ENCODE results near the gene MAP2K1.

MAP2K1 gene

DNA sequence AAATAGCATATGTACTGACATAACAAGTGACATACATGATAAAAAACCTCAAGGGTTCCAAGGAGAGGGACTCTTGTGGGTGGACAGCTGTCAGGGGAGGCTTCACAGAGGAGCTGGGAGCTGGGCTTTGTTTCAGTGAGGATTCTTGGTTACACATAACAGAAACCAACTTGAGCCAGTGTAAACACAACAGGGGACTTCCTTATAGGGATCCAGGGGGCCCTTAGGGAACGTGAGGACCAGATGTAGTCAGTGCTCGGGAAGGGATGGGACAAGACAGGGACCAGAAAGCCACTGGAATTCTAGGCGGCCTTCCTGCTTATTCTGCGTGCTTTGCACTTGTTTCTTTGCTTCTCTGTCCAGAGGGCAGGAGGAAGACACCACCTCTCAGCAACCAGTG lies 75.9 kb downstream of the MAP2K1 start:
- TF ChIP-seq, protein P1, sequence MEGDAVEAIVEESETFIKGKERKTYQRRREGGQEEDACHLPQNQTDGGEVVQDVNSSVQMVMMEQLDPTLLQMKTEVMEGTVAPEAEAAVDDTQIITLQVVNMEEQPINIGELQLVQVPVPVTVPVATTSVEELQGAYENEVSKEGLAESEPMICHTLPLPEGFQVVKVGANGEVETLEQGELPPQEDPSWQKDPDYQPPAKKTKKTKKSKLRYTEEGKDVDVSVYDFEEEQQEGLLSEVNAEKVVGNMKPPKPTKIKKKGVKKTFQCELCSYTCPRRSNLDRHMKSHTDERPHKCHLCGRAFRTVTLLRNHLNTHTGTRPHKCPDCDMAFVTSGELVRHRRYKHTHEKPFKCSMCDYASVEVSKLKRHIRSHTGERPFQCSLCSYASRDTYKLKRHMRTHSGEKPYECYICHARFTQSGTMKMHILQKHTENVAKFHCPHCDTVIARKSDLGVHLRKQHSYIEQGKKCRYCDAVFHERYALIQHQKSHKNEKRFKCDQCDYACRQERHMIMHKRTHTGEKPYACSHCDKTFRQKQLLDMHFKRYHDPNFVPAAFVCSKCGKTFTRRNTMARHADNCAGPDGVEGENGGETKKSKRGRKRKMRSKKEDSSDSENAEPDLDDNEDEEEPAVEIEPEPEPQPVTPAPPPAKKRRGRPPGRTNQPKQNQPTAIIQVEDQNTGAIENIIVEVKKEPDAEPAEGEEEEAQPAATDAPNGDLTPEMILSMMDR (IDR thresholded peaks at IDR 0.05) = no peak

DNA sequence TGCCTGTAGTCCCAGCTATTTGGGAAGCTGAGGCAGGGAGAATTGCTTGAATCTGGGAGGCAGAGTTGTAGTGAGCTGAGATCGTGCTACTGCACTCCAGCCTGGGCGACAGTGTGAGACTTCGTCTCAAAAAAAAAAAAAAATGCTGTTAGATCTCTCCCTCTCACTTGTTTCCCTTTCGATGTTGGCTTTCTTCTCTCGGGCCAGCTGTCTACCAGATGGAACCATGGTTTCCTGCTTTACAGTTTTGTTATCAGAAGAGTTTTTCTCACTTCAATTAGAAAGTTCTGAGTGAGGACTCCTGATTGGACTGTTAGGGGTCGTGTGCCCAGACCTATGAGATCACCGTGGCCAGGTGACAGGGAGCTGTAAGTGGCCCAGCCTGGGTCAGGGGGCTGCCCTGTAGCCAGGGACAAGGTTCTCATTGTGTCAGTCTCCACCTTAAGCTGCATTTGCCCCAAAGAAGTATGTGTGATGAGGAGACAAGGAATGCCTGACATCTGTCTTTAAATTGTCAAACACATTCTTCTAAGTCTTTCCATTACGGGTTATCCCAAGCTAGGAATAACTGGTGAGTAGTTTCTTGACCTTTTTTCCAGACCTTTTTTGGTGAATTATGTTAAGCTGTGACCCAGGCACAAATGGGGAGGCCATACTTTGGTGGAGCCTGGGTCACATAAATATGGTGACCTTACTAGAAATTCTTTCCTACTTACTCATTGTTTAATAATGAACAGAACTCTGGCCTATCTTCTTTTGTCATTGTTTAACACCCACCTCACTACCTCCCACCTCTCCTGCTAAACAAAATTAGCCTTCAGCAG lies 85.7 kb downstream of the MAP2K1 start:
- TF ChIP-seq, protein P1 (IDR thresholded peaks at IDR 0.05) = no peak

DNA sequence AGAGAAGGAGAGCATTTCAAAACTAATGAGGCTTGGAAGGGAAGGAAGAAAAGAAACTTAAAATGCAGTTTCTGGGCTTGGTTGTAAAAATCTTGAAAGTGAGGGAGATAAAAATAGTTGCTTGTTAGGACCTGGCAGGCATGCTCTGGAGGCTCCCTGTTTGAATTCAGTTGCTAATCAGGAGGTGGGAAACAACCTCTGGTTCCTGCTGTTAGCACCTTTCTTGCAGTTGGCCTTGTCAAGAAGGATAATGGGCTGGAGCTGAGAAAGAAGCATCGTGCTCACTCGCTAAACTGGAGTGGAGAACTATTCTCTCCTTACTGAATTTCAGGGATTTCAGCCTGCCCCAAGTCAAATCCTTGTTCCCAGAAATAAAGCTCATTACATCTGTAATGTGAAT lies 87.4 kb downstream of the MAP2K1 start:
- TF ChIP-seq, protein P1 (IDR thresholded peaks at IDR 0.05) = no peak

DNA sequence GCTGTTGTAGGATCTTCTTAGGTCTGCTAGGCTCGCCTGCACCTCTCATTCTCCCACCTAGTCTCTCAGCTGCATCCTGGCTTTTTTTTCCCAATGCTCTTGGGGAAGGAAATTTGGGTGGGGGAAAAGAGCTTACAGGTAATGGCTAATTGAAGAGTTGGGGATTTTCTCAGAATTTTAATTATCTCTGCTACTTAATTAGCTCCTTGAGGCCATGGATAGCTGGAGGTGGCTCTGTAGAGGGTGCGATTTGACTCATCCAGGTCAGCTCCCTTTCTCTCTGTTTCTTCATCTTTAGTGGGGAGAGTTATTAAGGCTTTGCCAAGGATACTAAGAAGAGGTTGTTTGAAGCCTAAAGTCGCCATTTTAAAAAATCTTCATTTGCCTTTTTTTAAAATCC lies 88.3 kb downstream of the MAP2K1 start:
- TF ChIP-seq, protein P1 (IDR thresholded peaks at IDR 0.05) = no peak

DNA sequence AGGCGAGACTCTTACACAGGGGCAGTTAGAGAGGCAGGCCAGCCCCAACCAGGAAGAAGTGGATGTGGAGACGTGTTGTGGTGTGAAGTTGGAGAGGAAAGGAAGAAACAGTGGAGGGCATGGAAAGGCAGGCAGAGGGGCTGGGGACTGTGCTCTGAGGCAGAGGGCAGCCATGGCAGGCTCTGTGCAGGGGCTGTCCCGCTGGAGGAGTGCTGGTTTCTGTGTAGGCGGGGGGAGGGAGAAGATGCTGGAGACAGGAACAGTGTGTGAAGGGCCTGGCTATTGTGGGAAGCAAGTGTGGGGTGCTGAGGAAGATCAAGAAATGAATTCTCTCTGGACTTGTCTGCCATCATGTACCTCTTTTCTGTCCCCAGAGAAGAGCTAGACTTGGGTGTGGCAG lies 89.8 kb downstream of the MAP2K1 start:
- TF ChIP-seq, protein P1 (IDR thresholded peaks at IDR 0.05) = no peak

DNA sequence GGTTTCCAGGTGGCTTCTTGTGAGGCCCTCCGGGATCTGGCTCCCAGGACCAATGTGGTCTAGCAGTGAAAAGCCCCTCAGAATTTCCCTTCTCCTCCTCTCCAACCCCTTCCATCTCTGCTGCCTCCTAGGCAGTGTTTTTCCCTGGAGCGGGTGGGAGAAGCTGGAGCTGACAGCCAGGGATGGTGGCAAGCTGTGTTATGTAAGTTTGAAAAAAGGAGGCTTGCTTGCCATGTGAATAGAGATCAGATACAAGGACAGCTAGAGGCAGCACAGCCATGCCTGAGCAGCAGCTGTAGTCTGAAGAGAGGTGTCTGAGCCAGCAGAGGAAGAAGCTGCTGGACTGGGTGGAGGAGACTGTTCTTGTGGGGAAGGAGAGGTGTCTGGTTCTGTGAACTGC lies 90.3 kb downstream of the MAP2K1 start:
- TF ChIP-seq, protein P1 (IDR thresholded peaks at IDR 0.05) = no peak

DNA sequence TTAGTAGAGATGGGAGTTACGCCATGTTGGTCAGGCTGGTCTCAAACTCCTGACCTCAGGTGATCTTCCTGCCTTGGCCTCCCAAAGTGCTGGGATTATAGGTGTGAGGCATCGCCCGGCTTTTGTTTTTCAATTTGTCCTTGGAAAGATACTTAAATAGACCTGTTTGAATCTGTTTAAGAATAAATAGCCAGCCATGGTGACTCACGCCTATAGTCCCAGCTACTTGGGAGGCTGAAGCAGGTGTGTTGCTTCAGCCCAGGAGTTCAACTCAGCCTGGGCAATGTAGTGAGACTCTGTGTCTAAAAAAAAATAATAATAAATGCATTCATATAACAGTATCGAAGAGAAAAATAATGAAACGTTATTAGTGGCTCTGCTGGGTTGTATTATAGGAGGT lies 93.6 kb downstream of the MAP2K1 start:
- TF ChIP-seq, protein P1 (IDR thresholded peaks at IDR 0.05) = no peak

All from LNCAP (cell line).